A673 (cell line): ENCODE measurements around the gene ASB13. TPM values are rescaled to one million over a fixed set of nuclear protein-coding genes. Genes with fewer than 3 reads are reported as not detected.

Source experiments
- BruUV-seq: library from RNA; stranded (reverse); fragments of 400-500 nt; replicated peaks from 2 replicates; lab custom pipeline; 2021; lab: Mats Ljungman, UMichigan
- CTCF ChIA-PET: fragments of 300-600 bp; sonication (Branson Sonifier 250); formaldehyde crosslinking; loops from one replicate; lab custom pipeline; 2022; ENCODE audit warnings: antibody characterized with exemption; lab: Charles Lee
- POLR2A ChIA-PET: fragments of 300-600 bp; sonication (Branson Sonifier 250); formaldehyde crosslinking; loops from one replicate; lab custom pipeline; 2022; ENCODE audit warnings: antibody characterized with exemption; ENCODE audit not compliant: low non-redundant PET; lab: Charles Lee
- DNase-seq: peaks from one replicate; pipeline ENCODE4 v3.0.0-alpha.2; 2015; ENCODE audit warnings: low spot score
- H3K27ac ChIP-seq: fragments of 200-600 bp; sonication (generic); 2 replicates; pipeline ENCODE4 v1.5.1; 2016; ENCODE audit warnings: mixed run types, low read depth, mild to moderate bottlenecking, mixed read lengths, antibody characterized with exemption, low read length; ENCODE audit not compliant: poor library complexity, severe bottlenecking
- H3K27me3 ChIP-seq: fragments of 200-600 bp; sonication (generic); replicated peaks from 2 replicates; pipeline ENCODE4 v1.6.1; 2017; ENCODE audit warnings: mixed run types, low read depth, mild to moderate bottlenecking, mixed read lengths, antibody characterized with exemption, low read length; ENCODE audit not compliant: insufficient read depth, poor library complexity
- H3K36me3 ChIP-seq: fragments of 200-600 bp; sonication (generic); 2 replicates; pipeline ENCODE4 v1.6.1; 2016; ENCODE audit warnings: mixed run types, mild to moderate bottlenecking, mixed read lengths, antibody characterized with exemption, low read length; ENCODE audit not compliant: insufficient read depth, poor library complexity, severe bottlenecking
- H3K4me1 ChIP-seq: fragments of 200-600 bp; sonication (generic); 2 replicates; pipeline ENCODE4 v1.6.1; 2017; ENCODE audit warnings: mixed run types, mild to moderate bottlenecking, mixed read lengths, antibody characterized with exemption, low read length; ENCODE audit not compliant: insufficient read depth, poor library complexity, severe bottlenecking
- H3K4me3 ChIP-seq: fragments of 200-600 bp; sonication (generic); 2 replicates; pipeline ENCODE4 v1.5.1; 2016; ENCODE audit warnings: low read depth, mixed run types, mild to moderate bottlenecking, mixed read lengths, low read length; ENCODE audit not compliant: poor library complexity, severe bottlenecking
- H3K9me3 ChIP-seq: fragments of 200-600 bp; sonication (generic); 2 replicates; pipeline ENCODE4 v1.6.1; 2016; ENCODE audit warnings: mixed run types, low read depth, mild to moderate bottlenecking, mixed read lengths, antibody characterized with exemption, low read length; ENCODE audit not compliant: poor library complexity, severe bottlenecking
- EZH2 ChIP-seq: fragments of 200-600 bp; sonication (generic); IDR thresholded peaks from 2 replicates; pipeline ENCODE4 v1.6.1; 2017; ENCODE audit warnings: borderline replicate concordance, low read depth, mild to moderate bottlenecking, mixed read lengths, antibody characterized with exemption, low read length; ENCODE audit not compliant: poor library complexity, severe bottlenecking
- intact Hi-C: fragments of 100-400 bp; cut with micrococcal nuclease; formaldehyde crosslinking; loops from one replicate; pipeline ENCODE4 v1.10.0; 2022; ENCODE audit not compliant: unreplicated experiment
- total RNA-seq: library from RNA; stranded (reverse); gene quantifications from 2 replicates; pipeline ENCODE4 v1.2.3, GENCODE V29; 2021
- TF ChIP-seq, protein P1 (sequence below): fragments of 300-800, 200-600 bp; sonication (generic); conservative IDR thresholded peaks from 2 replicates; pipeline ENCODE4 v1.5.1; 2017; ENCODE audit warnings: low read depth, mild to moderate bottlenecking, antibody characterized with exemption, low read length, moderate library complexity, mixed read lengths

Gene ASB13
- total RNA-seq, 1 experiment from 2014 or later = 11.9 TPM

DNA sequence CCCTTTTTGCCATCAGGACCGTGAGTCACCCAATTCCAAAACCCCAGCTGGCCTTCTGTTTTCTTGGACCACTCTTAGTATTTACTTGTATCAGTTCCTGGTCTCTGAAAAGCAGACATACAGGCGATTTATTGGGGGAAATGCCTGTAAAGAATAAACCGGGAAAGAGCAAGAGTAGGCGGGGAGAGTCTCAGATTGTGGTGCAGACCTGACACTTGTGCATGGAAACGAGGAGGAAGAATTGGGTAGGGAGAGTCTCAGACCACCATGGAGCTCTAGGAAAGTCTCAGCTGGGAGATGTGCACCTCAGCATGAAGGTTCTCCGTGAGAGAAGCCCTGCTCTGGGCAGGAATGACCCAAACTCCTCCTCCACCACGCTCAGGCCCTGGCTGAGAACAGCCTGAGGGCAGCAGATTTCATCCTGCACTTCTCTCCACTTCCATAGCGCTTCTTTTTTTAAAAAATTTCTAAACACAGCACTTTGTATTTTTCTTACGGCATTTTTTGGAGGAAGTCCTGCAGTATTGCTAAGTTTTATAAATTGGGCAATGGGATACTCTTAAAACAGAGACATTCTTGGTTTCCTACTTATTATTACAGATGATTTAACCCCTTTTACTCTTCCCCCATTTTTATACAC, 12.1 kb upstream of the ASB13 start:
- no peak for DNase-seq
- Histone ChIP-seq H3K9me3 (peaks cover 4% of the 10 kb centered on the region), H3K27me3 (no peaks in the 10 kb centered on the region), H3K27ac (no peak overlapping the region), H3K4me1 (no peaks in the 10 kb centered on the region), H3K36me3 (no peaks in the 10 kb centered on the region), H3K4me3 (no peak overlapping the region)
- POLR2A ChIA-PET = no interaction called here
- intact Hi-C loops = no loop called here
- TF ChIP-seq, protein P1, sequence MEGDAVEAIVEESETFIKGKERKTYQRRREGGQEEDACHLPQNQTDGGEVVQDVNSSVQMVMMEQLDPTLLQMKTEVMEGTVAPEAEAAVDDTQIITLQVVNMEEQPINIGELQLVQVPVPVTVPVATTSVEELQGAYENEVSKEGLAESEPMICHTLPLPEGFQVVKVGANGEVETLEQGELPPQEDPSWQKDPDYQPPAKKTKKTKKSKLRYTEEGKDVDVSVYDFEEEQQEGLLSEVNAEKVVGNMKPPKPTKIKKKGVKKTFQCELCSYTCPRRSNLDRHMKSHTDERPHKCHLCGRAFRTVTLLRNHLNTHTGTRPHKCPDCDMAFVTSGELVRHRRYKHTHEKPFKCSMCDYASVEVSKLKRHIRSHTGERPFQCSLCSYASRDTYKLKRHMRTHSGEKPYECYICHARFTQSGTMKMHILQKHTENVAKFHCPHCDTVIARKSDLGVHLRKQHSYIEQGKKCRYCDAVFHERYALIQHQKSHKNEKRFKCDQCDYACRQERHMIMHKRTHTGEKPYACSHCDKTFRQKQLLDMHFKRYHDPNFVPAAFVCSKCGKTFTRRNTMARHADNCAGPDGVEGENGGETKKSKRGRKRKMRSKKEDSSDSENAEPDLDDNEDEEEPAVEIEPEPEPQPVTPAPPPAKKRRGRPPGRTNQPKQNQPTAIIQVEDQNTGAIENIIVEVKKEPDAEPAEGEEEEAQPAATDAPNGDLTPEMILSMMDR = no peak
- no TSS peak for BruUV-seq
- CTCF ChIA-PET = no interaction called here

GRCh38 chr10:5670662-5671375, 4.4 kb upstream of the ASB13 start:
- H3K4me1 ChIP-seq = peaks cover 9% of the 10 kb centered on the region
- H3K4me3 ChIP-seq = no peak overlapping the region
- DNase-seq = no peak
- no peaks in the 10 kb centered on the region for H3K36me3 ChIP-seq
- H3K27ac ChIP-seq = no peak overlapping the region
- ChIA-PET CTCF (no interaction called here), POLR2A (no interaction called here)
- intact Hi-C loops = no loop called here
- no peaks in the 10 kb centered on the region for H3K27me3 ChIP-seq
- H3K9me3 ChIP-seq = peaks cover 4% of the 10 kb centered on the region
- no TSS peak for BruUV-seq
- TF ChIP-seq, protein P1 = no peak
- TF ChIP-seq EZH2 = no peak

GRCh38 chr10:5669604-5670003, 3.2 kb upstream of the ASB13 start:
- POLR2A ChIA-PET = interaction anchor here (0.7 kb wide), 1 partner anchor 22 kb away, joined by 6 read pairs; no protein-coding TSS in a partner anchor
- TF ChIP-seq, protein P1 = no peak
- no peak overlapping the region for H3K4me3 ChIP-seq
- H3K27ac ChIP-seq = no peak overlapping the region
- no TSS peak for BruUV-seq
- peaks cover 9% of the 10 kb centered on the region for H3K4me1 ChIP-seq
- no peak for DNase-seq
- CTCF ChIA-PET = no interaction called here
- no peaks in the 10 kb centered on the region for H3K27me3 ChIP-seq
- no peaks in the 10 kb centered on the region for H3K36me3 ChIP-seq
- peaks cover 4% of the 10 kb centered on the region for H3K9me3 ChIP-seq
- intact Hi-C loops = no loop called here
